T-helper 2 cell treated with Interferon-gamma antibody and Interleukin-4, amounts not matched to agents 5 μg/mL and 100 μg/mL, for 36 hours (primary cell): ENCODE measurements around the gene UNC5A.
A peak's percentile ranks its signal among the peaks of the same experiment; 100 is the strongest.

ENCODE experiments used
- DNase-seq: peaks from one replicate; pipeline ENCODE4 v3.0.0; 2021; ENCODE audit warnings: low spot score
- H3K27ac Mint-ChIP-seq: one replicate; pipeline ENCODE4 v1.8.0; 2021; ENCODE audit warnings: mild to moderate bottlenecking, mixed read lengths
- H3K27me3 Mint-ChIP-seq: one replicate; pipeline ENCODE4 v1.8.0; 2021; ENCODE audit warnings: low read depth, mixed read lengths
- H3K36me3 Mint-ChIP-seq: one replicate; pipeline ENCODE4 v1.8.0; 2021; ENCODE audit warnings: low read depth, mixed read lengths
- H3K4me1 Mint-ChIP-seq: one replicate; pipeline ENCODE4 v1.8.0; 2021; ENCODE audit warnings: low read depth, mixed read lengths
- H3K4me3 Mint-ChIP-seq: one replicate; pipeline ENCODE4 v1.8.0; 2022; ENCODE audit warnings: mild to moderate bottlenecking, moderate library complexity, mixed read lengths
- H3K9me3 Mint-ChIP-seq: one replicate; pipeline ENCODE4 v1.8.0; 2021; ENCODE audit warnings: mixed read lengths

The UNC5A gene

DNA sequence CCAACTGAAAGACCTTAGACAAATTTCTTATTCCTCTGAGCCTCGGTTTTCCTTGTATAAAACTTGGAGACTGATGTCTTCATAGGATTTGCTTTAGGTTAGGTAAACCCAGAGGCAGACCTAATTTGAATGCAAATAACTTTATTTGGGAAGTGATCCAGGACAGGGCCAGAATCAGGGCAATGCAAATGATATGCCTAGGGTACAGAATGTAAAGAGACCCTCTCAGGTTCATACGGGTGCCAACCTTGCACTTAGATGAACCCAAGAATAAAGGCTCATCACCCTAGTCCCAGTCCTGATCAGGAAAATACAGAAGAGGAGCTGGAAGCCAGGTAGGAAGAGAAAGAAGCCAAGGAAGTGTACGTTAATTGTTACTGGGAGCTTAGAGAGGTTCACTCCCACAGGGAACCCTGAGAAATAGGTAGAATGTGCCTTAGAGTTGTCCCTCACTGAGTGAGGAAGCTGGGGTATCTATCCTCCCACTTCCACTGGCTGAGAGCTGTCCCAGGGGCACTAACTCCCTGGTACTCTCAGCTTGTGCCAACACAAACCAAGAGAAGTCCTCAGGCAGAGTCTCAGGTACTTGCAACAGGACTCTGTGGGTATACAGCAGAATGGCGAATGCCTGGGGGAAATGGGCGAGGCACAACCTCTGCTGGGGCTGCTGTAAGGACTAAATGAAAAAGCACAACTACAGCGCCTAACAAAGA lies 91.9 kb downstream of the UNC5A start:
- H3K27ac Mint-ChIP-seq: peak overlapping the region; percentile 15

DNA sequence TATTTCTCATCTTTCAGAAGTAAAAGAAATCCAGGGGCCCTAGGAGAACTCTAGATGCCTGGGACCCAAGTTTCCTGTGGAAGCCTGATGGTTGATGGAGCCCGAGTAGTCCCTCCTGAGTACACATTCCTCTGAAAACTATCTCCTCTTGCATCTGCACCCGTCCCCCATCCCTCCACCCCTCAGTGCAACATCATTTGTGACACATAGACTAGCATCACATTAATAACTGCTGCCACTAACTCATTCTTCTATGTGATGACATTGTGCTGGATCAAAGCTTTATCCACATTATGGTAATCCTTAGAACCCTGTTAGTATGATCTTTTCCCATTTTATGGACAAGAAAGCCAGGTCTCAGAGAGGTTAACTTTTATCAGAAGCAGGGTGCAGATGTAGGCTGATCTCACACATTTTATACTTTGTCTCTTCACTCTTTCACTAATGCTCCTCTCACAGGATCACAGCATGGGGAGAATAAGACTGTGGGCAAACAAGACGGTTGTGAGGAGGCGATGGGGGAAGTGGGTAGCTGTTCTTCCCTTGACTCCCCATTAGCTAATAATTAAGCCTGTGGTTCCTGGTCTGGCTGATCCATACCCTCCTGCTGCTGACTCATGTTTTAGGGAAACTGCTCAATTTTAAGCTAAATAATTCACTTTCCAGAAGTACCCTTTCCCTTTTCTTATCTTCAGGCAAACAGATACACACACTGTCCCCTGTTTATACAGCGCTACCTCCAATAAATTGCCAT lies 92.7 kb downstream of the UNC5A start:
- H3K36me3 Mint-ChIP-seq: peaks cover 35% of the 10 kb centered on the region

More for the DNA sequence above, 91.9 kb downstream of the UNC5A start:
- no peak for DNase-seq
- Mint-ChIP-seq H3K36me3 (peaks cover 31% of the 10 kb centered on the region), H3K4me3 (no peak overlapping the region), H3K9me3 (no peaks in the 10 kb centered on the region), H3K4me1 (peaks cover 16% of the 10 kb centered on the region), H3K27me3 (no peaks in the 10 kb centered on the region)

DNA sequence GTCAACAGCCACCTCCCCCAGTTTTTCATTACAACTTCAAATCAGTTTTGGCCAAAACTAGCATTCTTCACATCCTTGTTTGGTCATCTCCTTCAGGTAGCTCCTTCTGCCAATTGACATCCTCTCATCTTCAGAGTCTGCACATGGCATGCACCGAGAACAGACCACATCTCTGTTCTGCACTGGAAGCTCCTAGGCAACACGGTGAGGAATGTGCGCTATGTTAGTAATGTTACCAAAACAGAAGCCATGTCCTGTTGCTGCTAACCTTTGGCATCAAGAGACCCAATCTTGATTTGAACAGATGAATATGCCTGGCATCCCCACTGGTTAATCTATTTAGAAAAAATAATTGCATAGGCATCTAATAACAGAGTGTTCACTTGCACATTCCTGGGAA lies 93.9 kb downstream of the UNC5A start:
- Mint-ChIP-seq H3K27ac (no peak overlapping the region), H3K36me3 (peaks cover 35% of the 10 kb centered on the region), H3K9me3 (no peaks in the 10 kb centered on the region), H3K4me3 (no peak overlapping the region), H3K4me1 (peaks cover 14% of the 10 kb centered on the region), H3K27me3 (no peaks in the 10 kb centered on the region)
- no peak for DNase-seq

More for the DNA sequence above, 92.7 kb downstream of the UNC5A start:
- no peak for DNase-seq
- Mint-ChIP-seq H3K4me1 (peaks cover 16% of the 10 kb centered on the region), H3K27me3 (no peaks in the 10 kb centered on the region), H3K9me3 (no peaks in the 10 kb centered on the region), H3K4me3 (no peak overlapping the region), H3K27ac (no peak overlapping the region)

DNA sequence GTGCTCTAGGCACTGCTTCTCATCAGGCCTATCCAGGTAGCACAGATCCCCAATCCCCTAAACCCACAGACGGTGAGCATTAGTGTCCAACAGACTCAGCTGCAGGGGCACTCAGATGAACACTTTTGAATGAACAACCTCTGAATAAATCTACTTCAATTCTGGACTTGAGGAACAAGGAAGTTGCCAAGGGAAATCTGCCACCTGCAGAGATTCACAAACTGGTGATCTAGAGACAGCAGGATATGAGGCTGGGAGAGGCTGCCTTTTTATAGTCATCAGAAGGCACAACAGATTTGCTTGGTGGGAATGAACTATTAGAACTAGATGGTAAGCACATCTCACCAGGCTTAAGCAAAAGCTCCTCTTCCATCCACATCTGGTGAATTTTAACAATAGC lies 95.8 kb downstream of the UNC5A start:
- Mint-ChIP-seq H3K4me3 (no peak overlapping the region), H3K27ac (no peak overlapping the region), H3K4me1 (peaks cover 7% of the 10 kb centered on the region), H3K27me3 (no peaks in the 10 kb centered on the region), H3K36me3 (peaks cover 38% of the 10 kb centered on the region), H3K9me3 (no peaks in the 10 kb centered on the region)
- DNase-seq: no peak

DNA sequence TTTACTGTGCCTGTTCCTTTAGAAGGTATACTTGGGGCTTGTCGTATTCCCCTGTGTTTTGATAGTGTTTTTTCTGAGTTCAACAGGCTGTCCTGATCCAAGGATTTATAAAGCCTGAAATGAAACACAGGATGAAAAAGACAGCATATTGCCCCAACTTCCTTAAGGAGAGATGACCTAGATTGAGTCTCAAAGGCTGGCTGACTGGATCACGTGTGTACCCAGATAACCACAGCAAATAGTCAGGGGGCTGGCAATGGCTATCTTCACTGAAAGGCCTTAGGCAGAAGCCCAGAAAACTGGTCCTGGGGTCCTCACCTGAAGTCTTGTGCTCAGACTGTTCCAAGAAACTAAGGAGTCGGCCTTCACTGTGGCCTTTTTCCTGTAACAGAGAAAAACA lies 96.4 kb downstream of the UNC5A start:
- no peak overlapping the region for H3K27ac Mint-ChIP-seq
- H3K4me3 Mint-ChIP-seq: no peak overlapping the region
- no peaks in the 10 kb centered on the region for H3K9me3 Mint-ChIP-seq
- no peak for DNase-seq
- peaks cover 38% of the 10 kb centered on the region for H3K36me3 Mint-ChIP-seq
- no peaks in the 10 kb centered on the region for H3K27me3 Mint-ChIP-seq
- H3K4me1 Mint-ChIP-seq: peaks cover 5% of the 10 kb centered on the region

DNA sequence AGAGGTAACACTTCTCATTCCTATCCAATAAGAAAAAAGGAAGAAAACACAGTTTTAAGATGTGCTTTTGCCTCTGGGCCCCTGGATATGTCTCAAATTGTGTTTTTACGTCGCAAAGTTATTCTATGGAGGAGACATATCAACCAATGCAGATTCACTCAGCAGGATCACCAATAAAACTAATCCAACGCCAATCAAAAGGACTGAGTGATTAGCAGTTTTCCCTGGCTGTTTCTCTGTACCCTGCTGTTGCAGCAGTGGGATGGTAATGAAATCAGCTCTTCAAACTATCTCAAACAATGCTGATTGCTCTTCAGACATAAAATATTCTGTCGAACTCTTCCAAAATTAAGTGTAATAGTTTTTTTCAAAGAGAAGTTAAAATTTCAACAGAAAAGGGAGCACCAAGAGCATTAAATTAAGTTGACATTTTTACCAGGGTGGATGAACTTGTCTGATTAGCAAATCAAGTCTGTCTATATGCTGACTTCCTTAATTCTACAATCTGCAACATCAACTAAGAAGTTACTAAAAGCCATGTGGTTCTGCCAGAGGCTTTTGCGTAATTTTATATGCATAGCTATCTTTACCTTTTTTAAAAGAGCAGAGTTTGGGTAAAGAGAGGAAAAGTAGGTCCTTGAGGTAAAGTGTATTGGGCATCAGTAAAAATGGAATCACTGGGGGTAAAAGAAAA lies 98.5 kb downstream of the UNC5A start:
- Mint-ChIP-seq H3K4me1 (peaks cover under 1% of the 10 kb centered on the region), H3K27ac (no peak overlapping the region), H3K27me3 (no peaks in the 10 kb centered on the region), H3K4me3 (no peak overlapping the region), H3K9me3 (no peaks in the 10 kb centered on the region), H3K36me3 (peaks cover 39% of the 10 kb centered on the region)
- no peak for DNase-seq

DNA sequence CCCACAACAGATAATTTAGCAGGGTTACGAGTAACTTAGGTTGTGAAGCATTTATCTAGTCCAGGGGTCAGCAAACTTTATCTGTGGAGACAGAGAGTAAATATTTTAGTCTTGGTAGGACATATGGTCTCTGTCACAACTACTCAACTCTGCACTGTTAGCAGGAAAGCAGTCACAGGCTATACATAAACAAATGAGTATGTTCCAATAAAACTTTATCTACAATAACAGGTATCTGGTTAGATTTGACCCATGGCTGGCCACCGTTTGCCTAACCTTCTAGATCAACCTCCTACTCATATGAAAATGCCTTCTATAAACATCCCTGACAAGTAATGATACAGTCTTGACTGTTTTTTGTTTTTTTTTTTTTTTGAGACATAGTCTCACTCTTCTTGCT lies 101.8 kb downstream of the UNC5A start:
- H3K27ac Mint-ChIP-seq: no peak overlapping the region
- no peaks in the 10 kb centered on the region for H3K9me3 Mint-ChIP-seq
- DNase-seq: no peak
- peaks cover 6% of the 10 kb centered on the region for H3K4me1 Mint-ChIP-seq
- peaks cover 23% of the 10 kb centered on the region for H3K36me3 Mint-ChIP-seq
- no peak overlapping the region for H3K4me3 Mint-ChIP-seq
- H3K27me3 Mint-ChIP-seq: no peaks in the 10 kb centered on the region

DNA sequence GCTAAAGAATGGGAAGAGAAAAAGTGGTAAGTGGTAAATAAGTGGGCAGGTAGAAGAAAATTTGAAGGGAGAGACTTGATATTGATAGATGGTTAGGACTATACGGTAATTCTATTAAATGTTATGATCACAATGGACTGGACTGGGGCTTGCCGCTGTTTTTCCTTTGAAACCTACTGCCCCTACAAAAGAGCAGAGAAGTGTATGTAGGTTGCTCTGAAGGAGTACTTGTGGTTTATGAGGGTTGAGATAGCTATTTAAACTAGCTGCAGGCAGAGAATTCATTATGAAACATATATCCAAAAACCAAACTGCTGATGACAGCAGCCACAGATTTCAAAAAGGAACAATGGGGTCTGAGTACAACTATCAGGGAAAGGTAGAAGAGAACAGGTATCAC lies 105.5 kb downstream of the UNC5A start:
- H3K4me1 Mint-ChIP-seq: peaks cover 6% of the 10 kb centered on the region
- no peak overlapping the region for H3K4me3 Mint-ChIP-seq

DNA sequence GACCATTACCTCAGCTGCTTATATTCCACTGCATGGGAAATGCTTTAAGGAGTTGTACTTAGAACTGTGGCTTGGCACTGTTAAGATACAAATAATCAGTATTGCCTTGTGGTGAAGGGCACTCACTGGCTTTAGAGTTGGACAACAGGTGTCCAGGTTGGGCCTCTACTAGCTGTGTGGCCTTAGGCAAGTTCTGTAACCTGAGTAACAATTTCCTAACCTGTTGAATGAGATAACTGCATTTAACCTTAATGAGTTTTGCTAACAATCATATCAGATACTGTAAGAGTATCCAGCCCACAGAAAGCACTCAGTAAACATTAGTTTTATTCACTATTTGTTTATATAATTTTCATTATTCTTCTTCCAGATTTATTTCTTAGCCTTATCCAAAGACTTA lies 106.0 kb downstream of the UNC5A start:
- DNase-seq: no peak

More for the DNA sequence above, 105.5 kb downstream of the UNC5A start:
- Mint-ChIP-seq H3K36me3 (peaks cover 26% of the 10 kb centered on the region), H3K9me3 (no peaks in the 10 kb centered on the region), H3K27me3 (no peaks in the 10 kb centered on the region), H3K27ac (no peak overlapping the region)
- no peak for DNase-seq

DNA sequence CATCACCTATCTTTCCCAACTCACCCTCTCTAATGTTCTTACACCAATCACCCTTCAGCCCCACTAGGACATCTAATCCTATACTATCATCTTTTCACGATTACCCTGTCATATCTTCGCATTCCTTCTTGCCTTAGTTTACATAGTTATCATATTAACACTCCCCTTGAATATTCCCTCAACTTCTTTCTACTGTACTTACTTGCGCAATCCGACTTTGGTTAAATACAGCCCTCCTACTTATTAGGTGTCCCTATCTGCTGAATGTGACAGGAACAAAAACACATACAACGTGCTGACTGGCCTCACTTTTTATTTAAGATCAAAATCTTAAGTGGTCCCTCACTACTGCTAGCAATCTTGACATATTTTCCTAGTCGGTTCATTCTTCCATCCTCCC lies 108.3 kb downstream of the UNC5A start:
- H3K27ac Mint-ChIP-seq: no peak overlapping the region
- H3K9me3 Mint-ChIP-seq: no peaks in the 10 kb centered on the region
- no peaks in the 10 kb centered on the region for H3K27me3 Mint-ChIP-seq
- no peak overlapping the region for H3K4me3 Mint-ChIP-seq
- DNase-seq: no peak
- H3K36me3 Mint-ChIP-seq: peaks cover 26% of the 10 kb centered on the region
- peaks cover 6% of the 10 kb centered on the region for H3K4me1 Mint-ChIP-seq

More for the DNA sequence above, 106.0 kb downstream of the UNC5A start:
- Mint-ChIP-seq H3K9me3 (no peaks in the 10 kb centered on the region), H3K36me3 (peaks cover 28% of the 10 kb centered on the region), H3K27ac (no peak overlapping the region), H3K4me1 (peaks cover 6% of the 10 kb centered on the region), H3K27me3 (no peaks in the 10 kb centered on the region), H3K4me3 (no peak overlapping the region)

DNA sequence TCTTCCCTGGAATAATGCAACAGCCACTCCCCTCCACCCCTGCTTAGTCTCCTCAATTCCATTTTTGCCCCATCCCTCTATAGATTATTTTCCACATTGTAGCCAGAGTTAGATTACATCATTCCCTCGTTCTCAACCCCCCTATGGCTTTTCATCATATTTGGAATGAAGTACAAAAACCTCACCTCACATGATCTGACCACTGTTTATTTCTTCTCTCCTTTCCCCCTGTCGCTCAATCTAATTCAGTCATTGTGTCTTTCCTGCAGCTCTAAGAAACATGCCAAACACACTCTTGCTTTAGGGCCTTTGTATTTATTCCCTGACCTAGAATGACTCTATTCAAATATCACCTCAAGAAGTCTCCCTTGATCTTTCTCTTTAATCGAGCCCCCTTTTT lies 111.4 kb downstream of the UNC5A start:
- Mint-ChIP-seq H3K9me3 (no peaks in the 10 kb centered on the region), H3K36me3 (peaks cover 20% of the 10 kb centered on the region), H3K27ac (no peak overlapping the region), H3K4me1 (peaks cover 1% of the 10 kb centered on the region), H3K4me3 (no peak overlapping the region), H3K27me3 (no peaks in the 10 kb centered on the region)
- DNase-seq: no peak

DNA sequence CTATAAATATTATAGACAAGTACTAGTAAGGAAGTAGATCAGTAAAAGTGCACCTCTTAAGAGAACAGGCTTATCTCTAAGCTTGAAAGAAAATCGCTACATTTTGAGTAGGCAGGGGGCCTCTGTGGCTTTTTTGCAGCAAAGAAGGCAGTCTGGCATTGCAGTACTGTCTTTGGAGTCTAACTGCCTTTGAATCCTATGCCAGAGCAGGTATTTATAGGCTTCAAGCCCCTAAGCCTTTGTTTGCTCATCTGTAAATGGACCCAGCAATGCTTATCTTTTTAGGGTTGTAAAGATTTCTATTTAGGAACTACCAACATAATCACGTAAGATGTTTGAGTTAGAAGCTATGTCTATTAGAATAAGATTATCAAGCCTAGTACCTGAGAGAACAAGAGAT lies 112.5 kb downstream of the UNC5A start:
- H3K27me3 Mint-ChIP-seq: no peaks in the 10 kb centered on the region
- DNase-seq: no peak
- no peaks in the 10 kb centered on the region for H3K9me3 Mint-ChIP-seq
- peaks cover 1% of the 10 kb centered on the region for H3K4me1 Mint-ChIP-seq
- no peak overlapping the region for H3K27ac Mint-ChIP-seq
- H3K36me3 Mint-ChIP-seq: peaks cover 20% of the 10 kb centered on the region
- H3K4me3 Mint-ChIP-seq: no peak overlapping the region

DNA sequence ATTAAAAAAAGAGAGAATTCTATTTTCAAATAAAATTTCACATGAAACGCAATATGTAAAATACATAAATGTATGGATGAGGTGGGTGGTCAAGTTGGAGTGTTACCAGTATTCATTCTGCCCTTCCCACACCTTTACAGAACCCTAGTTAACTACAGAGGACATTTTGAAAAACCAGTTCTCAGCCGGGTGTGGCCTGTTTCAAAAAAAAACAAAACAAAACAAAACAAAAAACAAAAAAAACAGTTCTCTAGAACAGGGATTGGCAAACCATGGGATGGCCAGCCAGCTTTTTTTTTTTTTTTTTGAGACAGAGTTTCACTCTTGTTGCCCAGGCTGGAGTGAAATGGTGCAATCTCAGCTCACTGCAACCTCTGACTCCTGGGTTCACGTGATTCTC lies 117.2 kb downstream of the UNC5A start:
- no peaks in the 10 kb centered on the region for H3K27me3 Mint-ChIP-seq
- no peak overlapping the region for H3K4me3 Mint-ChIP-seq

DNA sequence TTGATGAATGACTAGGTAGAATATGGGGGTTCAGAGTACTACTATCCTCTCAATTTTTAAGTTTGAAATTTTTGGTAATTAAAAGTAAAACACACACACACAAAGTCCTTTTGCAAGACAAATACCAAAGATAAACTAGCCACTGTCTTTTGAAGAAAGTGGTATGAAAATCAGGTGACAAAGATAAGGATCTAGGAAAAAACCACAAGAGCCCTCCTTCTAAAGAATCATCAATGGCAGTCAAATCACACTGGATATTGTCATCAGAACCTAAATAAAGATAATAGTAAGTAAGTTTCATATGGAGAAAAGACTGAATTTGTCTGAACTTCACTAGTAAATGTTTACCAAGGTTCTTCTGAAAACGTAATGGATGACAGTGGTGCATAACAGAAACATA lies 119.3 kb downstream of the UNC5A start:
- H3K27me3 Mint-ChIP-seq: no peaks in the 10 kb centered on the region
- no peak overlapping the region for H3K4me3 Mint-ChIP-seq

More for the DNA sequence above, 117.2 kb downstream of the UNC5A start:
- Mint-ChIP-seq H3K27ac (no peak overlapping the region), H3K9me3 (no peaks in the 10 kb centered on the region), H3K36me3 (peaks cover 11% of the 10 kb centered on the region), H3K4me1 (peaks cover 7% of the 10 kb centered on the region)
- DNase-seq: no peak

More for the DNA sequence above, 119.3 kb downstream of the UNC5A start:
- no peak for DNase-seq
- H3K27ac Mint-ChIP-seq: peak overlapping the region; percentile 26
- no peaks in the 10 kb centered on the region for H3K9me3 Mint-ChIP-seq
- peaks cover 7% of the 10 kb centered on the region for H3K36me3 Mint-ChIP-seq
- peaks cover 5% of the 10 kb centered on the region for H3K4me1 Mint-ChIP-seq
